HTERT RPE-1 (cell line): Measurements from ENCODE around the gene HCK.

ENCODE experiments used
- in situ Hi-C: fragments of 300-500 bp; cut with MboI; formaldehyde crosslinking; loops from 4 replicates; pipeline ENCODE4 v1.14.3; 2020; ENCODE audit warnings: low sequenced_read_pairs

The HCK gene

DNA sequence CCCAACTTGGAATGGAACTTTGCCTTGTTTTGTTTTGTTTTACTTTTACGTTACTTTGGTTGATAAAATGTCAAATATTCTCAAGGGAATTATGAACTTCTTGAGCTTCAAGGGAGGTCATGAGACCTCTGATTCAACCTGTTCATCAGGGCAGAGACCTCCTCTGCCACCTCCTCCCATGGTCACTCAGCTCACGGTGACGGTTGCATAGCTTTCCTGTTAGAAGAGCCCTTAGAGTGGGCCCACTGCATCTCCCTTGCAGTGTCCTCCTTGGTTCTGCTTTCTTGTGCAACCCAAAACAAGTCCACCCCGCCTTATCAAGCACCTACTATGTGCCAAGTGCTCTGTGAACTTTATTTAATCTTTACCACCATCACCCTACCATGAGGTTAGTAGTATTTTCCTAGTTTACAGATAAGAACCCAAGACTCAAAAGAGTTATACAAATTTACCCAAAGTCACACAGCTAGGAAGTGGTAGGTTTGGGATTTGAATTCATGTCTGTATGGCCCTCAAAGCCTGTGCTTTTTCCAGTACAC, 72.9 kb downstream of the HCK start:
- in situ Hi-C loops = no loop called here

- in situ Hi-C loops = no loop called here
Observed at GRCh38 chr20:32125506-32125905, 73.5 kb downstream of the HCK start.

- in situ Hi-C loops = no loop called here
Observed at GRCh38 chr20:32126919-32127318, 74.9 kb downstream of the HCK start.

DNA sequence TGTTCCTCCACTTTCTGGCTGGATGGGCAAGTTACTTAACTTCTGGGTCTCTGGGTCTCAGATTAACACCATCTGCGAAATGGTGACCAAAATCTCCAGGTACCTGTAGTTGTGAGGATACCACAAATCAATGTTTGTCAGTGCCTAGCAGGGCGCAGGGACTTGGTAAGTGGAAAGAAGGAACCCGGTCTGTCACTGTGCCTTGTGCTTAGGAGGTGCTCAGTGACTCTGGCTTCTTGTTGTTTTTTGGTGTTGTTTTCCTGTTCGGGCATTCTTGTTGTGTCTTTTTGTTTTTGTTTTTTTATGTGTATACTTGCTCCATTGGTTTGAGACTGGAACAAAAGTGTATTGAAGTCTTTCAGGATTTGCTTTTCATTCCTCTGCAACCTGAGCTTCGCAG, 75.3 kb downstream of the HCK start:
- in situ Hi-C loops = no loop called here

GRCh38 chr20:32128167-32128566, 76.1 kb downstream of the HCK start:
- in situ Hi-C loops = no loop called here

DNA sequence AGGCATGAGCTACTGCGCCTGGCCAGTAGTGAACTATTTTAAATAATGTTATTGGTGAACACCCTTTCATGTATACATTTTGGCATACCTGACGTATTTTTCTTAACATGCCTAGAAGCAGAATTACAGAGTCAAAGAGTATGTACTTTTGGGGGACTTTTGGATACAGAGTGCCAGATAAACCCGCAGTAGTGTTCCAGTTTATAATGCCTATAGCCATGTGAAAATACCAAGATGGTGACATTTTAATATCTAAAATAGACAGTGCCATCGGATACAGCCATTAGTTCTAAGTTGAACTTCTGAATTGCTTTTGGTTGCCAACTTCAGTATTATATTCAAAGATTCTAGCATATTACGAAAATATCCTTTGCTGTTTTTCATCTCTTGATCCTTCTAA, 77.8 kb downstream of the HCK start:
- in situ Hi-C loops = no loop called here

GRCh38 chr20:32130352-32130751, 78.3 kb downstream of the HCK start:
- in situ Hi-C loops = no loop called here

- in situ Hi-C loops = no loop called here
Observed at GRCh38 chr20:32130965-32131364, 78.9 kb downstream of the HCK start.

GRCh38 chr20:32132911-32133549, 81.0 kb downstream of the HCK start:
- in situ Hi-C loops = no loop called here

- in situ Hi-C loops = no loop called here
Observed at GRCh38 chr20:32134026-32134425, 82.0 kb downstream of the HCK start.

- in situ Hi-C loops = no loop called here
Observed at GRCh38 chr20:32135983-32136515, 84.0 kb downstream of the HCK start.

GRCh38 chr20:32138921-32139320, 86.9 kb downstream of the HCK start:
- in situ Hi-C loops = no loop called here

- in situ Hi-C loops = no loop called here
Observed at GRCh38 chr20:32139947-32140346, 87.9 kb downstream of the HCK start.

GRCh38 chr20:32140603-32141002, 88.6 kb downstream of the HCK start:
- in situ Hi-C loops = no loop called here

DNA sequence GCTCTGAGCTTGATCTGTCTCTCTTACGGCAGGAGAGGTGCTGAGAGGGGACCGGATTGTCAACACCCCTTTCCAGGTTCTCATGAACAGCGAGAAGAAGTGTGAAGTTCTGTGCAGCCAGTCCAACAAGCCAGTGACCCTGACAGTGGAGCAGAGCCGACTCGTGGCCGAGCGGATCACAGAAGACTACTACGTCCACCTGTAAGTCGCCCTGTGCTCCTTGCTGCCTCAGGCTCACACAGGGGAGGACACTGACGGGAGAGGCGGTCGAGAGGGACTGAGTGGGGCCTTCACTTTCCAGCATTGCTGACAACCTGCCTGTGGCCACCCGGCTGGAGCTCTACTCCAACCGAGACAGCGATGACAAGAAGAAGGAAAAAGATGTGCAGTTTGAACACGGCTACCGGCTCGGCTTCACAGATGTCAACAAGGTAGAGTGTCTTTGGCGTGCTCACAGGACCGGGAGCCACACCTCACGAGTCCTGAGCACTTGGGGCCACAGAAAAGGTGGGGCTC, 89.5 kb downstream of the HCK start:
- in situ Hi-C loops = no loop called here

DNA sequence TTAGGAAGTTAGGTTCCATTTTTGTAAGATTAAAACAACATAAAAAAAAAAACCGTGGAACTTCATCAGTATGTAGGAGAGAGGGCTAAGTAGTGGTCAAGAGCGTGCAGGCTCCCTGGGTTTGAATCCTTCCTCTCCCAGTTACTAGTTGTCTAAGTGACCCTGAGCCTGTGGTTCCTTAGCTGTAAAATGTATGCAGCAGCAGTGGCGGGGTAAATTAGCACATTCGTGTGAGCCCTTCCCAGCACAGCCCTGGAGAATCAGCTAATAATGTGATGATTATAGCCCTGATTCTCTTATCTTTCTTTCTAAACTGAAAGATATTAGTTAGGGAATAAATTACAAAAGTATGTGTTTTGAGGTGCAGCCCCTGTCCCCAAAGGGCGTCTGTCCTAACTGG, 90.0 kb downstream of the HCK start:
- in situ Hi-C loops = no loop called here

- in situ Hi-C loops = no loop called here
Observed at GRCh38 chr20:32142991-32143390, 90.9 kb downstream of the HCK start.

DNA sequence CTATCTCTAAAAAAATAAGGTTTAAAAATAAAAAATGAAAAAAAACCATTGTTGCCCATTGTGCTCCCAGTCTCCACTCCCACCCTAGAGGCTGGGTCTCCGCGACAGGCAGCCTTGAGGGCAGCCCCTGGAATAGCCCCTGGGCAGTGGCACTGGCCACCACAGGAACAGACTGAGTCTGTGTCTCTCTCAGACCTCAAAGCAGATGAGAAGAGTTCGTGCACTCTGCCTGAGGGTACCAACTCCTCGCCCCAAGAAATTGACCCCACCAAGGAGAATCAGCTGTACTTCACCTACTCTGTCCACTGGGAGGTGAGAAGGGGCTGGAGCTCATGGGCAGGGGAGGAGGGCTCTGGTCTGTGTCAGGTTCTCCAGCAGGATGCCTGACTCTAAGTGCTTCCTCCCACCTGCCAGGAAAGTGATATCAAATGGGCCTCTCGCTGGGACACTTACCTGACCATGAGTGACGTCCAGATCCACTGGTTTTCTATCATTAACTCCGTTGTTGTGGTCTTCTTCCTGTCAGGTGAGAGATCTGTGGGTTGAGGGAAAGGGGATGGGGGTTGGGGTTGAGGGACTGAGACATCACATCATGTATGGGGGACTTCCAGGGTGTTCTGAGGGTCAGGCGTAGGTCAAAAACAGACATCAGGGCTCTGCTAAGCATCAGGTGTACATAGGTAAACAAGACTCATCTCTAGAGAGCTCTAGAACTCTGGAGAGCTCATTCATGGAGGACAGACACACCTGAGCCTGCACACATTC, 93.0 kb downstream of the HCK start:
- in situ Hi-C loops = no loop called here

- in situ Hi-C loops = no loop called here
Observed at GRCh38 chr20:32149566-32150170, 97.6 kb downstream of the HCK start.

GRCh38 chr20:32150291-32150848, 98.3 kb downstream of the HCK start:
- in situ Hi-C loops = no loop called here
